SIG-M5 (cell line): ENCODE data around the gene CTBP1.

ENCODE experiments used
- DNase-seq: peaks from one replicate; lab custom pipeline; 2025; lab: John Stamatoyannopoulos, UW

CTBP1 gene

DNA sequence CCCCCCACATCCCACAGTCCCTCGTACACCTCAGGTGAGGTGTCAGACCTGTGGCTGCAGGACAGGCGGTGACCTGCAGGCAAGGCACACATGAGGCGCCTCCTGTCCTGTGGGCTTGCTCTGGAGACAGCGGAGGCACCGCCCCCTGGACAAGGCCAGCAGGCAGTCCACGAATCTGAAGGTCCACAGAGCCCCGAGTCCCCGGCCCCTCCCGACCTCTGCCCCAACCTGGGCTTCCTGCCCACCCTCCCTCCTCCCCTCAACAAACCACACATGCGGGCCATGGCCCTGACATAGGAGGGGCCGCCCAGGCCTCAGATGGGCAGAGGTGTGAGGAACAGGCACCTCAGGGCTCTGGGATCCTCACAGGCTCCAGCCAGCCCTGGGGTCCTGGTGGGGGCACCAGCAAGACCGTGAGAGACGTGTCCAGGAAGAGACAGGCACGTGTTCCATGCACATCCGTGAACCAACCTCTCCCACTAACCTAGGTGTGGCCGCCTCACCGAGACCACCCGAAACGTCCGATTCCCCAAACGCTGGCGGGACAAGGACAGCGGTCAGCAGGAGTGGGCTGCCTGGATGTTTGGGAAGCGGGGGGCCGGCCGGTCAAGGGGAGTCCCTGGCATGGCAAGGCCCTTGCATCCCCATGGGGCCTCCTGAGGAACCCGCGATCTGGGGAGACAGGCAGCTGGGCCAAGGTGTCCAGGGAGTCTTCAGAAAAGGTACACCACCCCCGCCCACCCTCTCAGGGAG is 25.8 kb downstream of the CTBP1 start:
- no peak for DNase-seq

DNA sequence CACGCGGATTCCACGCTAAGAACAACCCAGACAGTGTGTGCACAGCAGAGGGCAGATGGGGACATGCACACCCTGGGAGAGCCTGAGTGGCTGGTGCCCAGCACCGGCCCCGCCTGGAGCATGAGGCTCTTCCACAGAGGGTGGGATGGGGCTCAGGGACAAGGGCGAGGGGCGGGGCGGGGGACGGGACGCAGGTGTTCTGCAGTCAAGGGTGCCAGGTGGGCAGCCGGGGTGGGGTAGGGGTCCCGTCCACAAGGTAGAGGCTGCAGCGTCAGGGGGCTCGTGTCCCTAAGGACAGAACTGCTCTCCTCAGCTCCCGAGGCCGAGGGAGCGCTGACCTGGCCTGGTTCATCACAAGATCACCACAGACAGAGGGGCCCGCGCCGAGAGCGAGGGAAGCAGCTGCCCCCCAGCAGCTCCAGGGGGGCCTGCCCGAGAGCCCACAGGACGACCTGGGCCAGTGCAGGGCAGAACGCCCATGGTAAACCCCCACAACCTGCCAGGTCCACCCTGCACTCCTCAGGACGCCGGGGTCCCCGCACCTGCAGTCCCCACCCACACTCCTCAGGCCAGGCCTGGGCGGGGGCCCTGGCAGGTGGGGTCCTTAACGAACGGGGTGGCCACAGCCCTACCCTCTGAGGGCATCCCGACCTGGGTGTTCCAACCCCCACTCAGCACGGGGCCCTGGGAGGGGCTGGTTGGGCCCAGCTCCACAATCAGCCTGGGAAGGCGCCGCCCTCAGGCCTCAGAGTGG is 26.7 kb downstream of the CTBP1 start:
- DNase-seq, result no peak

DNA sequence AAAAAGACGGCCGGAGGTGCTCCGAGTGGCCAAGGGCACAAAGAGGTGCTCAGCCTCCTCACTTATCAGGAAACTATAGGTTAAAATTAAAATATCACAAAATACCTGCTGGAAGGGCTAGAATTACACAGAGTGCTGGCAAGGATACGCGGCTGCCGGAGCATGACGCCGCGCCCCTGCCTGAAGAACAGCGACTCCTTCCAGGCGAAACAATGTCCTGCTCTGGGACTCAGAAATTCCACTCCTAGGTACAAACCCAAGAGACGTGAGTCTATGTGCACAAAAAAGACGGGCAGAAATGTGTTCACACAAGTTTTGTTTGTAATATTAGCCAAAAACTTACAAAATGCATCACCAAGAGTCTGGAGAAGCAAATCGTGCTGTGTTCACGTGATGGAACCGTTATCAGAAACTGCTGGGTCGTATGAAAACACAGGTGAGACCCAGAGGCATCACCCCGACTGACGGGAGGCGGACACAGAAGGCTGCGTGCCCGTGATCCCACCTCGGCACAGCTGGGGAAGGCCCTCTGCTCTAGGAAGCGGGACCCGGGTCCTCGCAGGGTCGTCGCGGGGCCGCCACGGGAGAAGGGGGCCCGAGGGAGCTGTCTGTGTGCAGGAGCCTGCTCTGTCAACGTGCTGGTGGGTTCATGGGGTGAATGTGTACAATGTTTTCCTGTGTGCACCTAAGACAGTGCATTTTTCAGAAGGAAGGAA is 27.6 kb downstream of the CTBP1 start:
- DNase-seq, result no peak

DNA sequence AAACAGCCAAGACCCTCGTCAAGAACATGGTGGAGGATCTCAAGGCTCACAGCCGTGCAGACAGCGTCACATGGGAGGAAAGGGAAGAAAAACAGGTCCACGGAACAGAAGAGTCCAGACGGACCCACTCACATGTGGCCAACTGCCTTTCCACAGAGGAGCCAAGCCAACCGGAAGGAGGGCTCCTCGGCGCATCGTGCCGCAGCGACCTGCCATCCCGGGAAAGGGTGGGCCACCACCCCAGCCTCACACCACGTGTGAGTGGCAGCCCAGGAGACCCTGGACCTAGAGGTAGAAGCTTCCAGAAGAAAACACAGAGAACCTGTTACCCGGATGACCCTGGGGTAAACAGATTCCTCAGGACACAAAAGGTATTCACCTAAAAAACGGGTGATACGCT is 28.4 kb downstream of the CTBP1 start:
- DNase-seq, result no peak

DNA sequence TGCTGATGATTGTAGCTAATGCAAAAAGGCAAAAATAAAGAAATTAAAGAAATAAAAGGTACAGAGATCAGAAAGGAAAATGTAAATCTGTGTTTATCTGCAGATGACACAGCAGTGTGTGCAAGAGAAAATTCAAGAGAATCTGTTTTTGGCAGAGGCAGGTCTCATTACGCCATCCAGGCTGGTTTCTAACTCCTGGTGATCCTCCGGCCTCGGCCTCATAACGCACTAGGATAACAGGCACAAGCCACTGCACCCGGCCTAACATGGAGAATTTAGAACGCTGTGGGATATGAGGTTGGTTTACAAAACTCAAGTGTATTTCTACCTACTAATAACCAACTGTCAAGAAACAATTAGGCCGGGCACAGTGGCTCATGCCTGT is 29.4 kb downstream of the CTBP1 start:
- no peak for DNase-seq

DNA sequence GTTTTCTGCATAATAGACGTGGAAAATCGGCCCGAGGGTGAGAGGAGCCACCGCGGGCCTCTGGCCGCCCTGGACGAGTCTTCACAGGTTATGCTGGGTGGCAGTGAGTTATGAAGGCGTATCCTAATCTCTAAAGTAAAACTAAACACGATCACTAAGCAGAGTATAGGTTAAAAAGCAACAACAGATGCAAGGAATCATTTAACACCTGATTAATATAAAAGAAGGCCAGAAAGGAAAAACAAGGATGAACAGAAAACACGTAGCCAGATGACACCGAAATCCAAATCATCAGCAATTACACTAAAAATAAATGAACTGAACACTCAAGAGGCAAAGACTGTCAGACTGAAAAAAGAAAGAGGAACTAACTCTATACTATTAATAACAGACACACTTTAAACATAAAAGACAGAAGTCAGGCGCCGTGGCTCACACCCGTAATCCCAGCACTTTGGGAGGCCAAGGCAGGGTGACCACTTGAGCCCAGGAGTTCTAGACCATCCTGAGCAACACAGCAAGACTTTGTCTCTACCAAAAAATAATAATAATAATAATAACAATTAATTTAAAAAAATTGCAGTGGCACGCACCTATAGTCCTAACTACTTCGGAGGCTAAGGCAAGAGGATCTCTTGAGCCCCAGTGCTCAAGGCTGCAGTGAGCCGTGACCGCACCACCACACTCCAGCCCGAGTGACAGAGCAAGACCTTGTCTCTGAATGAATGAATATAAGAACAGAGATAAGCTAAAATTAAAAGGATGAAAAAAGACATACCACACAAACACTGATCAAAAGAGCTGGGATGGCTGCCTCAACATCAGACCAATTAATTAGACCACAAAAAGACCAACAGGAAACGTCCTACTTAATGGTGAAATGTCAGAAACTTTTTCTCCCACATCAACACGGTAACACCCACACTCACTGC is 30.0 kb downstream of the CTBP1 start:
- peak; percentile 3 for DNase-seq

DNA sequence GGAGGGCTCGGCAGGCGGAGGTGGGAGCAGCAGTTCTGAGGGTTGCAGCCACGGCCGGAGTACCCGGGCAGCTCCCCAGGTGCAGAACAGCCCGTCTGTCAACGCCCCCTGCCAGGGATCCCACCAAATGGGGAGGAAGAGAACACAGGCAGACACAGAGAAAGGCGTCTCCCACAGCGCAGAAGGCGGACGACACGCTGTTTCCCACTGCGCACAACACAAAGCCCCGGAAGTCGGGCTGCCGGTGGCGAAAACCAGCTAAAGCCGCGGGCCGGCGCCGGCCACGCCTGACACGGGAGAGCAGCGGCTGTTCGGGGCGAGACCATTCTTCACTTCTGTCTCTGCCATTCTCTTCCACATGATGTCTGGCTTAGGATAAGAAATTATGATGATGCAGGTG is 31.6 kb downstream of the CTBP1 start:
- no peak for DNase-seq

DNA sequence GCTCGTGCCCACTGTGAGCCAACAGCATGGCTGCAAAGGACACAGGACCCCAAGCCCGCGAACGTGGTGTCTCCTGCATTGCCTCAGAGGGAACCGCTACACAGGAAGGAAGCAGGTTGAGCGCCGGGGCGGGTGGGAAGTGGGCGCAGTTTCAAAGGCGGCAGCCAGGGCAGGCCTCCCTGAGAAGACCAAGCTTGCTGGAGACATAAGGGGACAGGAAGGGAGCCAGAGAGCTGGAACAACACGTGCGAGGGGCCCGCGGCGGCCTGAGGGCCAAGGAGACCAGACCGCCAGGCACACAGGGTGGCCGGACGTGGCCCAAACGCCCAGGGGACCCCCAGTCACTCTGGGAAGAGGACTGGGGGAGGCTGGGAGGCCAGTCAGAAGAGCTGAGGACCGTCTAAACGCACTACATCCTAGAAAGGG is 32.0 kb downstream of the CTBP1 start:
- no peak for DNase-seq

DNA sequence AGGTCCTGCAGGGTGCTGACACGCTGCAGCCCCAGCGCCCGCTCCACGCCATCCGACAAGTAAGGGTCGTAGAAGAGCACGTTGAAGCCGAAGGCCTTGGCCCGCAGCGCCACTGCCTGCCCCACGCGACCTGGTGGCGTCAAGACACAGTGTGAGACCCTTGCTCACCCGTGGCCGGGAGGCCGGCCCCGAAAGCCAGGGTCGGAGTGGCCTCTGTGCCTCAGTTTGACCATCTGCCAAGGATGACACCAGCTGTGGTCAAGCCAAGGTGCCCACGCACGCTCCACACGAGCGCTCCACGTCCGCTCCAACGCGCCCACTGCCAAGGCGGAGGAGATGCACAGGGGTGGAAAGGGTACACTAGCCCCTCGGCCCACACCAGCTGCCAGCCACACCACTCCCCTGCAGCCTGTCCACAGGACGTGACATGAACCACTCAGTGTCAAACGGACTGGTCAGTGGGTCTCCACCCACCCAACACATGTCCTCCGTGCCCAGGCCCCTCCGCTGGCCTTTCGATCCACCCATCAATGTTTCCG is 32.8 kb downstream of the CTBP1 start:
- DNase-seq, result no peak

DNA sequence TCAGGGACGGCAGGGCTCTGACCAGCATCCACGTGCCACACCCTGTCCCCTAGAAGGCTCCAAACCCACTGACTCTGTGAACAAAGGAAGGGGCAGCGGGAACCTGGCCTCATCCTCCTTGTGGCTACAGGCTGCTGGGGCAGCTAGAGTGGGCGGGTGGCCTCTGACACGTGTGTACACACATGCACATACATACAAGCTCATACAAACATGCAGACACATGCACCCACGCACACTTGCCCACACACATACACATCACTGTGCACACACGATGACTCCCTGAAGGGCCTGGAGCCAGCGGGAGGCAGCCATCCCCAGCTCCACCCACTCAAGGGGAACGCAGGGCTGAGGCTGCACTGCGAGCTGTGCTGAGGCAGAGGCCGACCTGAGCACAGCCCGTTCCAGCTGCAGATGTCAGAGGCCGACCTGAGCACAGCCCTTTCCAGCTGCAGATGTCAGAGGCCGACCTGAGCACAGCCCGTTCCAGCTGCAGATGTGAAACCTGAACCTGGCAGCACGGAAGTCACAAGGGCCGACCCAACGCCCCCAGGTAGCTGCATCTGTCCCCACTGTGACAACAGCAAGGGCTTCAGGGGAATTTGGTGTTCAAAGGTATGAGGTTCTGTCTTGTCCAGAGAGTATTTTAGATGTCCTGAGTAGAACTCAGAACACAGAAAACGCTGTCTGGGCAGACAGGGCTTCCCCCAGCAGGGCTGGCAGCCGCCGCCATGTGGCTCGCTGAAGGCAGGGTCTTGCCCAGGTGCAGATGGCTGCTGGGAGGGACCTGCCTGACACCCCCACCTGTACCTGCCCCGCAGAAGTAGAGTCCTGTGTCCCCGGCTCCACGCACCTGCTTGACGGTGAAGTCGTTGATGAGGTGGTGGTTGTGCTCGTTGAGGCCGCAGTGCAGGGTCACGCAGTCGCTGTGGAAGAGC is 33.5 kb downstream of the CTBP1 start:
- no peak for DNase-seq

DNA sequence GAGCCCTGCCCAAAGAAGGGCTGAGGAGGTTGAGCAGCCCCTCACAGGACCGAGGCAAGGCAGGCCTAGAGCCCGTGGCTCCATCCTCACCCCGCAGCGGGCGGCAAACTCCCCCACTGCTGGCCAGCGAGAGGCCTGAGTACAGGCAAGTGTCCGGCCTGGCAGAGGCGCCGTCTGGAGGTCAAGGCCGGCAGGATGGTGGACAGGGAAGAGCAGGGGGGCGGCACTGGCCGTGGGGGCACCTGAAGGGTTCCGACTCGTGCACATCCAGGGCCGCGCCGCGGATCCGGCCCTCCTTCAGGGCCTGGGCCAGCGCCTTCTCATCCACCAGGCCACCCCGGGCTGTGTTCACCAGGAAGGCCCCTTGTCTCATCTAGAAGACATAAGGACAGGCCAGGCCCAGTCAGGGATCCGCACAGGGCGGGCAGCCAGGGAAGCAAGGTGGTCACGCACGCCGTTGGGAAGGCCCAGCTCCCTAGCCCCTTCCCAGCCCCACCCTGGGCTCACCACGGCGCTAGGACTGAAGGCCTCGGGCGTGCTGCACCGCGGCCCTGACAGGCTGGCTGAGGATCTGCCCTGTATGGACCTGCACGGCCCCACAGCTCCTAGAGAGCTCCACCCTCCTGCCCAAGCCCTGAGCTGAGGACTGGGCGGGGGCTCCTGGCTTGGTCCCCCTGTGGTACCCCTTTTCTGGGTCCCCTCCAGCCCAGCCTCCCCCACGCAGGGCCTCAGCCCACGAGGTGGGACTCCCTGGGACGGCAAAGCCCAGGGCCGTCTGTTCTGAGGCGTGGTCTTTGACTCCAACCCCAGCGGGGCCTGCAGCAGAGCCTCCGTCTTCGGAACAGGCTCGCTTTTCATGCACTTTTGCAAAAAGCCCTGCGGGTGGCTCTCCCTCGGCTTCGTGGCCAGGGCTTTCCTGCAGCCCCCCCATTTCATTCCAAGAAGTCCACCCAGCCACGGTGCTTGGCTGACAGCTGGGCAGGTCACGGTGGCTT is 34.5 kb downstream of the CTBP1 start:
- no peak for DNase-seq

DNA sequence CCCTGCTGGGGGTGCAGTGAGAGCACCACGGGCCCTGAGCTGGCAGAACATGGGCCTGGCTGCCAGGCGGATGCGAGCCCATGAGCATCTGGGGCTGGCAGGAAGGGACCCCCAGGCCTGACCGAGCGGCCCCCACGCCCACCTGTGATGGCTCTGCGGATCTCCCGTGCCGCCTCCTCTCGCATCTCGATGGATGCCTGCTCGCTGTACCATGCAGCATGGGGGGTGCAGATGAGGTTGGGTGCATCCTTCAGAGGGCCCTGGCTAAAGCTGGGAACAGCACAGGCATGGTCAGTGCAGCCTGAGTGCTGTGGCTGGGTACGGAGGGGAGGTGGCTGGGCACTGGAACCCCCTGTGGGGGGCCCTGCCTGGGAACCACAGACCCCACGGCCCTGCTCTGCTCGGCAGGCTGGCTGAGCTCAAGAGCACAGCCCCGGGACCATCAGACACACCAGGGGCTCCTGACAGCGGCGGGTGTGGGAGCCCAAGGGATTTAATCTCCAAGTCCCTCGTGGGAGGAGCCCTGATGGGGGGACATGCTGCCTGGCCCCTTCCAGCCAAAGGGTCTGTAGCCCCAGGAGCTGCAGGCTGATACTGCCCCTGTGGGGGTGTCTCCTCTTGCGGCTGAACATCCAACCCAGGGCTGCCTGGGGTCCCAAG is 35.5 kb downstream of the CTBP1 start:
- no peak for DNase-seq

DNA sequence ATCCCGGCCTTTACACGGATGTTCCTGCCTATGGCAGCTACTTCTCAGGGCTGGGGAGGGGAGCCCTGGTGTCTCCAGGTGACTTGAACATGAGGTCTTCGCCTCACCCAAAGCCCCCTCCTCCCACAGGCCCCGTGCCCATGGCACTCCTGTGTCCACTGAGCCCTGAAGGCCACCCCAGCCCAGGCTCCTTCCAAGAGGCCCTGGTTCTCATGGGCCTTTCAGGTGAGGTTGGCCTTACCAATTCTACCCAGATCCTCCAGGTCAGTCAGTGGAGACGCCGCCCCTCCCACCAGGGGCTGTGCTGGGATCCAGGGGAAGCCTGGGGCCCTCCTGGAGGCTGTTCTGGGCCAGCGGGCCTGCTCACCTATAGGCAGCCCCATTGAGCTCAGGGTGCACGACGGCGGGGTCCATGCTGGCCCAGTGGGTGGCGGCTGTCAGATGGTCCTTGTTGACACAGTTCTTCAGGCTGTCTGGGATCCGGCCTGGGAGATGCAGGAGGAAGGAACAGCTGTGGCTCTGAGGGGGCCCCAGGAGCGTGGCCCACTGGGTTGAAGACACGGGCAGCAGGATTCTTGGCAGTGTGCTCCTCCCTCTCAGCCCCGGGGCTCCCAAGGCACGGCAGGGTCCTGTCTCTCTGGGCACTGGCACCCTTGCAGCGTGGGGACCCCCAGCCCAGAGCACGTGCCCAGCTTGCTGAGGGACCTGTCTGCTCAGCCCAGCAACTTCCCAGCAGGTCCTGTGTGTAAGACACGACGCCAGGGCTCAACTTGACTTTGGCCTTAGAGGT is 36.2 kb downstream of the CTBP1 start:
- no peak for DNase-seq

DNA sequence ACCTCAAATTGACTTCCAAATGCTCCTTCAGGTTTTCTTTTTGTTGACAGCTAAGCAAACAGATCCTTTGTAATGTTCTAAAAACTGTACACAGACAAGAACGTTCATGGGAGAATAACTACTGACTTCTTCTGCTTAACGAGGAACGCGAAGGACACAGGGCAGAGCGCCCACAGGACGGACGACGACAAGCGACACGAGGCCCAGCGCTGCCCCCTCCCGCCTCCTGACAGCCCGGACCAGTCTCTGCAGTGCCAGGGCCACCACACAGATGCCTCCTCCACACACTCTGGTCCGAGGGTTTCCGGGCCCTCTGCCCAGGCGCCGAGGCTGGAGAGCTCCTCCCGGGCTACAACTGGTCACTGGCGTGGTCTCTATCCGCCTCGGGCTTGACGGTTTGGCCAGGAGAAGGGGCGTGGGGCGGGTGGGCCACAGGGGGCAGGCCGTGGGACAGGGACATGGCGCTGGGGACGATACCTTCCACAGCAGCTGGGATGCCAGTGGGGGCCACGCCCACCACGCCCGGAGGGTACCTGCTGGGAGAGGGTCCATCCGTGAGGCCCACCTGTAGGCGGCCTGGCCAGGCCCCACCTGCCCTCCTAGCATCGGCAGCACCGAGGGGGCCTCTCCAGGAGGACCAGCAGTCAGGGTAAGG is 36.9 kb downstream of the CTBP1 start:
- DNase-seq, result no peak

DNA sequence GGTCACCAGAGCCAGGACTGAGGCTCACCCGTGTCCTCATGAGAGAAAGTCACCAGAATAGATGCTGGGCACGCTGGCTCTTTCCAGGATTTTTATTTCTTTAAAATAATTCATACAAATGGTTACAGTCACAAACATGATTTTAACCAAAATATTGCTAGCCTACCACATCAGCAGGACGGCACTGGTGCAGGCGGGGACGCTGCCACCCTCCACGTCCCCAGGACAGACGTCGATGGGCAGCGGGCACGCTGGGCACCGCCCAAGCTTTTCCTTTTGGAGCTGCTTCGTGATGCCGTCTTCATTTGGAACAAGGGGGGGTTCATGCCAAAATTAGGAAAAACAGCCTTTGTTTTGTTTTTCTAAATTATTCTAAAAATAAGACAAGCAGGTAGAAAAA is 37.6 kb downstream of the CTBP1 start:
- no peak for DNase-seq

DNA sequence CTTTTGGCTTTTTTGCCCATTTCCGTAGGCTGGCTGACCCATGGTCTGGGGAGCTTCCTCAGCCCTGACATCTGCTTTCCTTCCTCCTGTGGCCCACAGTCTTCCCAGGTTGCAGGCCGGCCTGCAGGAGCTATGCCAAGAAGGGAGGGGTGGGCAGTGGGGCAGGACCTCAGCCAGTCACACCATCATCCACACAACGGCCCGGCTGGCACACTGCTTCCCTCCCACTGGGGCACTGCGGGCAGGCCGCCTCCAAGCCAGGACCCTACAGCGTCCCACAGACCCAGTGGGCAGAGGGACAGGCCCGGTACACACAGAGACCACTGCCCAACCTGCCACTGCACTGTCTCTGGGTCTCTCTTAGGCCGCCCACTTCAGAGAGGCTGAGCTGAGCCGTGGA is 38.0 kb downstream of the CTBP1 start:
- no peak for DNase-seq

DNA sequence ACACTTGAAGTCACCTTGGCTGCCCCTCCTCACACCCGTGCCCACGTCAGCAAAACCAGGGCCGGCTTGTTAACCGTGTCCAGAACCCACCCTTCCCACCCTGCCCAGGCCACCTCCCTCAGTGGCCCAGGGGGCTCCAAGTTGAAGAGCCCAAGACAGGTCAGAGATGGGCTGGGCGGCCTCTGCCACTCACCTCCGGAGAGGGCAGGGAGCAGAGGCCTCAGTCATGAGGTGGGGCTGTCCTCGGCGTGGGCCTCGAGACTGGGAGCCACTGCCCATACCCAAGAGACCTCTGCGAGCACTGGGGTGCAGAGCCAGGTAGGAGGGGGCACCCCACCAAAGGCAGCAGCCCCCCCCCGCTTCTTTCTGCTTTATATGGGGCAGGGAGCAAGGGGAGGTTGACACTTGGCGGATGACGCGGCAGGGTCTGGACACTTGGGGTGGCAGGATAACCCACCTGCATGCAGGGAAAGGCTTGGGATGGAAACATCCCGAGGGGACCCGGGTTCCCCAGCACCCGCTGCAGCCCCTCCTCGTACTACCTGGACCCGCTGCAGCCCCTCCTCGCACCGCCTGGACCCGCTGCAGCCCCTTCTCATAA is 38.6 kb downstream of the CTBP1 start:
- DNase-seq, result no peak
